Vagina (tissue), 2 donors: ENCODE measurements around the gene RTTN. TPM values are rescaled to one million over a fixed set of nuclear protein-coding genes. Genes with fewer than 3 reads are reported as not detected.

Experiments
- DNase-seq, 2 donors: peaks; one replicate each; pipeline ENCODE4 v3.0.0-alpha.2; 2017; ENCODE audit errors: extremely low spot score in 2 of 2
- H3K27ac ChIP-seq: fragments of 200-600 bp; sonication (generic); one replicate; pipeline ENCODE4 v1.5.1; 2019
- H3K27me3 ChIP-seq: fragments of 200-600 bp; sonication (generic); one replicate; pipeline ENCODE4 v1.5.1; 2019
- H3K36me3 ChIP-seq, 2 donors: fragments of 200-600 bp; sonication (generic); one replicate each; pipeline ENCODE4 v1.5.1; 2017 to 2019
- H3K4me1 ChIP-seq: fragments of 200-600 bp; sonication (generic); one replicate; pipeline ENCODE4 v1.5.1; 2019
- H3K4me3 ChIP-seq, 2 donors: fragments of 200-600 bp; sonication (generic); 1 replicate in 1 of 2; 2 replicates in 1 of 2; pipeline ENCODE4 v1.5.1; 2016 to 2019
- H3K9me3 ChIP-seq: fragments of 200-600 bp; sonication (generic); one replicate; pipeline ENCODE4 v1.5.1; 2019
- CTCF ChIP-seq, 3 experiments: fragments of 450-650 bp in 2 of 3; fragments of 200-600 bp in 1 of 3; sonication (generic) in 1 of 3; IDR thresholded peaks; one replicate each; pipeline ENCODE4 v1.5.1; 2017 to 2019; ENCODE audit warnings: antibody characterized with exemption in 3 of 3, mild to moderate bottlenecking in 2 of 3, moderate library complexity in 2 of 3
- POLR2A ChIP-seq, 2 donors: fragments of 450-650 bp; IDR thresholded peaks; one replicate each; pipeline ENCODE4 v1.6.1; 2017; ENCODE audit warnings: antibody characterized with exemption in 2 of 2, mild to moderate bottlenecking in 2 of 2, moderate library complexity in 2 of 2
- POLR2AphosphoS5 ChIP-seq, 2 donors: sonication (generic); formaldehyde crosslinking; IDR thresholded peaks; one replicate each; pipeline ENCODE4 v1.9.0; 2017; ENCODE audit warnings: antibody characterized with exemption in 2 of 2, mild to moderate bottlenecking in 2 of 2, low read depth in 1 of 2; ENCODE audit not compliant: insufficient read depth in 1 of 2
- intact Hi-C: fragments of 100-400 bp; cut with DNase I; formaldehyde crosslinking; loops from one replicate; pipeline ENCODE4 v1.15.1; 2023
- total RNA-seq: library from RNA; depleted of rRNA; stranded (reverse); fragments of >200 nt; gene quantifications from one replicate; pipeline ENCODE4 v1.2.3, GENCODE V29; 2016

Gene RTTN
- total RNA-seq, 1 donor from 2014 or later: 16.7 TPM

- Histone ChIP-seq H3K4me3 (no peak overlapping the region), H3K27ac (no peak overlapping the region), H3K27me3 (no peaks in the 10 kb centered on the region), H3K4me1 (no peaks in the 10 kb centered on the region), H3K36me3 (peaks cover 0 to 37% of the 10 kb centered on the region in 2 donors), H3K9me3 (no peaks in the 10 kb centered on the region)
- no peak for DNase-seq
- intact Hi-C loops: no loop called here
- TF ChIP-seq POLR2AphosphoS5 (IDR thresholded peaks at IDR 0.05; ENCODE audit: insufficient read depth in 1 of 2, low read depth in 1 of 2): no peak
- TF ChIP-seq CTCF (IDR thresholded peaks at IDR 0.05): no peak
- TF ChIP-seq POLR2A (IDR thresholded peaks at IDR 0.05): no peak
Observed at GRCh38 chr18:70148039-70148938, 57.2 kb downstream of the RTTN start.

- Histone ChIP-seq H3K9me3 (no peaks in the 10 kb centered on the region), H3K4me3 (no peak overlapping the region), H3K36me3 (peaks cover 0 to 37% of the 10 kb centered on the region in 2 donors), H3K27me3 (no peaks in the 10 kb centered on the region), H3K4me1 (no peaks in the 10 kb centered on the region), H3K27ac (no peak overlapping the region)
- TF ChIP-seq POLR2A (IDR thresholded peaks at IDR 0.05) (no peak), POLR2AphosphoS5 (IDR thresholded peaks at IDR 0.05; ENCODE audit: insufficient read depth in 1 of 2, low read depth in 1 of 2) (no peak), CTCF (IDR thresholded peaks at IDR 0.05) (no peak)
- intact Hi-C loops: no loop called here
- no peak for DNase-seq
Observed at GRCh38 chr18:70146174-70146573, 59.3 kb downstream of the RTTN start.

- Histone ChIP-seq H3K27me3 (no peaks in the 10 kb centered on the region), H3K4me3 (no peak overlapping the region), H3K36me3 (peaks cover 0 to 24% of the 10 kb centered on the region in 2 donors), H3K27ac (no peak overlapping the region), H3K9me3 (no peaks in the 10 kb centered on the region), H3K4me1 (no peaks in the 10 kb centered on the region)
- intact Hi-C loops: no loop called here
- TF ChIP-seq POLR2AphosphoS5 (IDR thresholded peaks at IDR 0.05; ENCODE audit: insufficient read depth in 1 of 2, low read depth in 1 of 2) (no peak), POLR2A (IDR thresholded peaks at IDR 0.05) (no peak), CTCF (IDR thresholded peaks at IDR 0.05) (no peak)
- DNase-seq: no peak
Observed at GRCh38 chr18:70142001-70142400, 63.5 kb downstream of the RTTN start.

- H3K9me3 ChIP-seq: no peaks in the 10 kb centered on the region
- no peaks in the 10 kb centered on the region for H3K4me1 ChIP-seq
- H3K36me3 ChIP-seq: peaks cover 0 to 2% of the 10 kb centered on the region in 2 donors
- DNase-seq: no peak
- no peak overlapping the region for H3K4me3 ChIP-seq
- intact Hi-C loops: no loop called here
- TF ChIP-seq CTCF (IDR thresholded peaks at IDR 0.05) (no peak), POLR2A (IDR thresholded peaks at IDR 0.05) (no peak), POLR2AphosphoS5 (IDR thresholded peaks at IDR 0.05; ENCODE audit: insufficient read depth in 1 of 2, low read depth in 1 of 2) (no peak)
- H3K27me3 ChIP-seq: no peaks in the 10 kb centered on the region
- H3K27ac ChIP-seq: no peak overlapping the region
Observed at GRCh38 chr18:70139138-70139537, 66.3 kb downstream of the RTTN start.

GRCh38 chr18:70135604-70136003, 69.9 kb downstream of the RTTN start:
- TF ChIP-seq POLR2AphosphoS5 (IDR thresholded peaks at IDR 0.05; ENCODE audit: insufficient read depth in 1 of 2, low read depth in 1 of 2) (no peak), CTCF (IDR thresholded peaks at IDR 0.05) (no peak), POLR2A (IDR thresholded peaks at IDR 0.05) (no peak)
- intact Hi-C loops: no loop called here
- no peaks in the 10 kb centered on the region for H3K36me3 ChIP-seq
- H3K27me3 ChIP-seq: no peaks in the 10 kb centered on the region
- DNase-seq: no peak
- no peak overlapping the region for H3K4me3 ChIP-seq
- H3K4me1 ChIP-seq: no peaks in the 10 kb centered on the region
- no peaks in the 10 kb centered on the region for H3K9me3 ChIP-seq
- H3K27ac ChIP-seq: no peak overlapping the region
